Stimulated activated naive CD4-positive, alpha-beta T cell (primary cell): ENCODE results near the gene CYP26C1.
A peak's percentile ranks its signal among the peaks of the same experiment; 100 is the strongest.

Source experiments
- DNase-seq, 6 experiments: peaks; one replicate each; lab custom pipeline; 2025; lab: John Stamatoyannopoulos, UW

CYP26C1 gene

DNA sequence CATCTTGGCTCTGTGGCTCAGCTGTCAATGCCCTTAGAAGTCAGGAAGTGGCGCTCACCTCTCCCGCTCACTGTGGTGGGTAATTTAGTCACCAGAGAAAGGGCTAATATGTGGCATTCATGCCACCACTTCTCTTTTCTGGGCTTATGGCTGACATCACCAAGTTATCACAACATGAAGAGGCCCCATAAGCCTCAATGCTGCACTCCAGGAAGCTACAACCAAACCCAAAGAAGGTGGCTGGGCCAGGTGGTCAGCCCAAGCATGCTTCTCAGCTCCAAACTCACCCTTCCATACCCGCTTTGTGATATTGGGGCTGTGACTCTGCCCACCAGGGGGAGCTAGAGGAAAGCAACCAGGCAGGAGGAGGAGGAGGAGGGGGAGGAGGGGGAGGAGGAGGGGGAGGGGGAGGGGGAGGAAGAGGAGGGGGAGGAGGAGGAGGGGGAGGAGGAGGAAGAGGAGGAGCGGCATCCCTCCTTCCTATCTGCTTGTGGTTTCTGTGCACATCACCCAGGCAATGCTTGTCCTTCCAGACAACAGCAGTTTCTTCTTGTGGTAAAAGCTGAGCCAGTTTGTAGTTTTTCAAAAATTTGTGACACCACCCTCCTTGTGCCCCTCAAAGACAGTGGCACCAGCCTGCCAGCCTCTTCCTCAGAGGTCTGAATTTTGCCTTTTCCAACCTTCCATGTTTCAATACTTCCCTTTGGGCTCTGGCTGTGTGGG is 55.2 kb downstream of the CYP26C1 start:
- peak; percentile 36 to 82 (median 62) for DNase-seq
